ENCODE data around the gene SH3RF1.

Gene SH3RF1

DNA sequence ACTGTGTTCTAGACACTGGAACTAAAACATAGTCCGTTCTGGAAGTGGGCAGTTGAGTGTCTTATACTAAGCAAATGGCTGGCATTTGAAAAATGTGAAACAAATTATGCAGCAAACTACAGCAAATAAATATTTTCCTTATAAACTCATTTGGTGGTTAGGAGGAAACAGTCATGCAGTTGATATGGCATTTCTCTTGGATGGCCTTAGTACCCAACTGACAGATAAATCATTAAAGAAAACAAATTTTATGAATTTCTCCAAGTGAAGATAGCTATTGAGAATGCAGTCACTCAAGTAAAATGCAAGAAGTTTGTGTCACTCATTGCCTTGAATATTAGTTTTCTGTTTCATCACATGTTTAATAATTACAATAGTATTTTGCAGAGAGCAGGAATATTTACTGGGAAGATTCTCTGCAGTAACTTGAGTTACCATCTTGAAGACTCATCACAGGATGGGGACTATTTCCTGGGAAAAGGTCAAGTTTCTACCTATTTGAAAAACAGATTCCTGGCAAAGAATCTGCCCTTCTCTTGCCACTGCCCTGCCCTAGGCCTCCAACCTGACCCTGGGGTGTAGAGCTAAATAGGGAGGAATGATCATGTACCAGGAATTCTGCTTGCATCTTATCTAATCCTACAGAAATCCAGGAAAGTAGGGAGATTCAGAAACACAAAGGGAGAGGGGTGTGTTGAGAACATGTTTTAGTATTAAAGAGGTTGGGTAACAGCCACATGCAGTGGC lies 105.9 kb downstream of the SH3RF1 start:
- DNase-seq (ENCODE audit: low spot score), result no peak

- DNase-seq (ENCODE audit: low spot score), result no peak
Measured at GRCh38 chr4:169163947-169164668, 106.6 kb downstream of the SH3RF1 start.

GRCh38 chr4:169163495-169163894 lies 107.3 kb downstream of the SH3RF1 start:
- peak; percentile 3 for DNase-seq (ENCODE audit: low spot score)

GRCh38 chr4:169160825-169161224 lies 109.9 kb downstream of the SH3RF1 start:
- DNase-seq (ENCODE audit: low spot score), result no peak

GRCh38 chr4:169159624-169160171 lies 111.1 kb downstream of the SH3RF1 start:
- DNase-seq (ENCODE audit: low spot score), result no peak

DNA sequence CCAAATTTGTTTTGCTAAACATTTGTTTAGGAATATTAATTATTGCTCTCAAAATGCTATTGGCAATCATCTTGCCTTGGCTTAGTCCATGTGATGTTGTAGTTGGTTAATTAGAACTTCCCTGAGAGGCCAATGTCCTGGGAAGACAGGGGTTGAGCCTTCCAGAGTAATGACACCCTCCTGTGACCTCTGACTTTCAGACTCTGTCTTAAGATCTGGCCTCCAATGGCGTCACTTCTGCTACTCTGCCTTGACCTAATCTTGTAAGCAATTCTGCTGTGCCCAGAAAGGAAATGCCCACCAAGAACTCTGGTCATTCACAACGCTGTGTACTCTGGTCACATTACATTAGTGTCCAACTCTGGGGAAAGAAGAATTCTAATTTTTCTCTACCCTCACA lies 111.9 kb downstream of the SH3RF1 start:
- no peak for DNase-seq (ENCODE audit: low spot score)

DNA sequence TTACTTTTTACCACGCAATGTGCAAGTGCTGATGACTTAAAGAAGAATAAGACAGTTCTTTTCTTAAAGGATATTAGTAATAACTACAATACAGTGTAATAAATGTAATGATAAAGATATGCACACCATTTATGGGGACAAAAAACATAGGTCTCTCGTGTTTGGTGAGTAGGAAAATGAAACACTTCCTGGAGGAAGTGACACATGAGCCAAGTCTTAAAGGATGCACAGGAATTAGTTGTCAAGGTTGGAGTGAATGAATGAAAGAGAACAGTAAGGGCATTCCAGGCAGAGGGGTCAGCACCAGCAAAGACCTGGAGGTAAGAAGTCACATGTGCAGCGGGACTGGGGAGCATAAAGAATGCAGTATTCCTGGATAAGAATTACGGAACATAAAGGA lies 112.7 kb downstream of the SH3RF1 start:
- no peak for DNase-seq (ENCODE audit: low spot score)

DNA sequence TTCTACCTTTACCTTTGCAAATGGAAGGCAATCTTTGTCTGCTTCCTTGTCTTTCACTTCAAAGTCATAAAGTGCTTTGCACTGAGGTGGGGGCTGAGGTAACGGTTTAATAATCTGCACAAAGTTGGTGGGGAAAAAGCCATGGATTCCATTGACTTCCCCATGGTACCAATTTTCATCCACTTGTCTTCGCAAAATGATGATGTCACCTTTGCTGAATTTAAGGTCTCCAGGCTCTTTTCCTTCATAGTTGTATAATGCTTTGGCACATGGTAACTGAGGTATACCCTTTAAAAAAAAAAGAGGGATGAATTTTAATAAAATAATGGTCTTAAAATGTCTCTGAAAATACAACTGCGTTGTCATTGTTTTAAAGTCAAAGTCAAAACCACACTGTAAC lies 114.4 kb downstream of the SH3RF1 start:
- no peak for DNase-seq (ENCODE audit: low spot score)

DNA sequence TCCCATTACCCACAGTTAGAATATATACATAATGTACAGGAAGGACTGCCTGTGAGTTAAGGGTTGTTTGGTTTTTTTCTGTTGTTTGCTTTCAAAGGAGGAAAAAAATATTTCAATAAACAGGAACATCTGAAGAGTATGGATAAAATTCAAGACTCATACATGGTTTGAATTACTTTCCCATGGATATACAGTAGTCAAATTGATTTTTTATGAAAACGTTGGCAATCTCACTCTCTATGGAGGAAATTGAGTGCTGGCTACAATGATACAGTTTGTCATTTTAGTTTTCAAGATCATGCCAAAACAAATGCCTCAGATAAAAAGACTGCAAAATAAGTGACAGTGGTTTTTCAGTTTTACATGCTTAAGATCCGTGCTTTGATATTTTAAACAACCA lies 116.6 kb downstream of the SH3RF1 start:
- no peak for DNase-seq (ENCODE audit: low spot score)

DNA sequence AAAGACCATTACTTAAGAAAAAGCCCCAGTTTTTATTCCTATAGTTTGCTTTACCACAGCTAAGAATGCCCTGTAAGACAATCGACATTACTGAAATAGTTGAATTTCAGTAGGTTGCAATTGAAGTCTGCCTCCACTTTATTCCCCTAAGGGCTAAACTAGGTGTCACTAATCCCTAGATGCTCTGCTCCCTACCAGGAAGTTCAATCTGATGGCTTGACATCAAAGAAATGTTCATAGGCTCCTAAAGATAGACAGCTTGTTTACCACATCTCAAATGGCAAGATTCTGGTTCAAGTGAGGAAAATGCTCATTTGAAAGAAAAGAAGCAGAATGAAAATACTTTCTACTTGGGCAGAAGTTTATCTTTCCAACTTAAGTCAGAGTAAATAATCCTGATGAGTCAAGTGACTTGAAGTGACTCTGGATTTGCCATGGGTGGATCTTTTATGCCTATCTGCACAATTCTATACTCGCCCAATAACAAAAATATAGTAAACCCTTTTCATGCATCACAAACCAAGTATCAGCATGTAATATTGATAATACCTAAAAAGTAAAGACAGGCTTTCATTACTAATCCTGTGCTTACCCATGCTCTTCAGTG lies 117.2 kb downstream of the SH3RF1 start:
- DNase-seq (ENCODE audit: low spot score), result no peak

- DNase-seq (ENCODE audit: low spot score), result no peak
Measured at GRCh38 chr4:169152899-169153298, 117.9 kb downstream of the SH3RF1 start.

DNA sequence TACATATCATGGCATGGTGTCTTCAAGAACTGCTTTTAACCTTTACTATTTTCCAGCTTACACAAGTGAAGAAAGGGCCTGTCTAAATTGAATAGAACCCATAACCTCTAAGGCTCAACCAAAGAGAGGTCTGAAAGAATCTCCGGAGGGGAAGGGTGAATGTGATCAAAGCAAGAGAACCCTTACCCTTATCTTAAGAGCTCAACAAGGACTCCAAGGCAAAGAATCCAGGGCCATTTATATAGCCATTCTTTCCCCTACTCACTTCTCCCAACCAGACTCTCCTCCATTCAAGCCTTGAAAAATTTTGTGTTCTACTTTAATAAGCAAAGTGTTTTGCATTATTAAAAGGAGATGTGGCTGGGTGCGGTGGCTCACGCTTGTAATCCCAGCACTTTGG lies 118.7 kb downstream of the SH3RF1 start:
- no peak for DNase-seq (ENCODE audit: low spot score)

GRCh38 chr4:169151671-169152070 lies 119.1 kb downstream of the SH3RF1 start:
- no peak for DNase-seq (ENCODE audit: low spot score)

GRCh38 chr4:169150806-169151205 lies 120.0 kb downstream of the SH3RF1 start:
- DNase-seq (ENCODE audit: low spot score), result no peak

- DNase-seq (ENCODE audit: low spot score), result no peak
Measured at GRCh38 chr4:169148885-169149284, 121.9 kb downstream of the SH3RF1 start.

DNA sequence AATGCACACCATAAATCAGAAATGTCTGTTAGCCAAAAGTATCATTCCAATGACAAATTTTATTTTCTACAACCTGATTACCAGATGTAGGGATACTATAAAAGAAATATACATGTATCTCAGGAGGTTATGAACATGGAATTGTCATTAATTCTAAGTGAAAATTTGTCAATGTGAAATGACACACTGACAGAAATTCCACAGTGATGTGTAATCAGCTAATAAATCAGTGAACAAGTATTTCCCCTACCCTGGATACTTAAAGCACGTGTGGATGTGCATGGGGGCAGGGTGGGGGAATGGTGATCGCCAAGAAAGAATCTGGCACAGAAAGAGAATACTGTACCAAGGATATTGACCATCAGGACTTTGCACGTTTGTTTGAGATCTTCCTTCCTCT lies 123.6 kb downstream of the SH3RF1 start:
- no peak for DNase-seq (ENCODE audit: low spot score)

DNA sequence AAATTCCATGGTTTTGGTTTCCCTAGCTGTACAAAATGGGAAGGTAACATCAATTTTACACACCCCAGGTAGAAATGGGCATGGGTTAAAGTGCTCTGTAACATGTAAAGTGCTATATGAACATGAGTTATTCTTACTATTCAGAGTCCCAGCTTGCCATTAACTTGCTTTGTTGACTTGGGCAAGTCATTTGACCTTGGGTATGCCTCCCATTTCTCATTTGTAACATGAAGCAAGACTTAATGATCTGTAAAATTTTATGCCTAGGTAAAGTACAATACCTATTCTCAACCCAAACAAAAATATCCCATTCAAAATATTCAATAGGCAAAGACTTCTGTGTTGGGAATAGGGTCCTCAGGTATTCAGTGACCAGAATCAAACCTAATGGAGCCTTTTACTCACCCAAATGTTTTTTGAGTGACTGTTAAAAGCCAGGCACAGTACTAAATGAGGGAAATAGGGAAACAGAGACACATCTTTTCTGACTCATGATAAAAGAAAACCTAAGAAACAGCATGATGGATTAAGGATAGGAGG lies 126.6 kb downstream of the SH3RF1 start:
- DNase-seq (ENCODE audit: low spot score), result no peak

- DNase-seq (ENCODE audit: low spot score), result no peak
Measured at GRCh38 chr4:169143335-169143734, 127.4 kb downstream of the SH3RF1 start.

DNA sequence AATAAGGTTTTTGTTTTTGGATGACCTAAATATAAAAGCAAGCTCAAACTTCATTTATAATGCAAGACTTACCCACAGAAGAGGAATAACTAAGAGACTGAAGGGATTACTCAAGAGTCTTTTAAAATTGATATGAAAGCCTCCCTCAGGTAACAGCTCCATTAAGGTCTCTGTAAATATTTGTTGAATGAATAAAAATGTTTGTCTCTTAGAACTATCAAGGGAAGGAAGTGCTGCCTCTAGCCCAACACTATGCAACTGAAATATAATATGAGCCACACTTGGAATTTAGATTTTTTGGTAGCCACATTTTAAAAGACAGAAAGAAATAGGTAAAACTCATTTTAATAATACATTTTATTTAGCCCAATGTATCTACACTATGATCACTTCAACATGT lies 127.8 kb downstream of the SH3RF1 start:
- no peak for DNase-seq (ENCODE audit: low spot score)

DNA sequence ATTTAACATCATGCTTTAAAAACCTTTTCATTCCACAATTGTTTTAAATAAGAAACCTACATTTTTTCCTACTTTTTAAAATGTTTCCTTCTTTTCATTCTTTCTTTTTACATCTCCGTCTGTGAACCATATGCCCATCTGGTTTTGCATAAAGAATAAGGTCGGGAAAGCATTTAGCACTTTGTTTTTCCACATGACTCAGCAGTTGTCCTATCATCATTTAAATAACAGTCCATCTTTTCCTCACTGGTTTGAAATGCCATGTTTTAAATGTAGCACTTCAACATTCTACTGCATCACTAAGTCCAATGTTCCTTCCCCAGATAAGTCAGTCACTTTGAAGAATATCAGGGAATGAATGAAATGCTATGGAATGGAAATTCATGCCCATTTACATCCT lies 128.4 kb downstream of the SH3RF1 start:
- no peak for DNase-seq (ENCODE audit: low spot score)

DNA sequence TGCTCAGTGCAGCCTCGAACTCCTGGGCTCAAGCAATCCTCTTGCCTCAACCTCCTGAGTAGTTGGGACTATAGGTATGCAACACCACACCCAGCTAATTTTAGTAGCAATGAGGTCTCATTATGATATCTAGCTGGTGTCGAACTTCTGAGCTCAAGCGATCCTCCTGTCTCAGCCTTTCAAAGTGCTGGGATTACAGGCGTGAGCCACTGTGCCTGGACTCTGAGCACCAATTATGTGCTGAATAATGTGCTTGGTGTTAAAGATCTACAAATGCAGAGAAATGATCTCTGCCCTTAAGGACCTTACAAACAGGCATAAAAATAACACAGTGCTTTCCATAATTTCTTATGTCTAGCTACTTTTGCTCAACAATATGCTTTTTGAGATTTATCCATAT lies 131.7 kb downstream of the SH3RF1 start:
- DNase-seq (ENCODE audit: low spot score), result no peak

- no peak for DNase-seq (ENCODE audit: low spot score)
Measured at GRCh38 chr4:169137558-169137920, 133.2 kb downstream of the SH3RF1 start.

Measured in SK-N-DZ (cell line).